Smooth muscle cell (in vitro differentiated cells): ENCODE data around the gene VRK1. TPM values are rescaled to one million over a fixed set of nuclear protein-coding genes. Genes with fewer than 3 reads are reported as not detected.

Experiments used
- DNase-seq: peaks from one replicate; lab custom pipeline; 2025; ENCODE audit not compliant: unreplicated experiment; lab: John Stamatoyannopoulos, UW
- H2AFZ ChIP-seq: fragments of 200-600 bp; sonication (generic); 2 replicates; pipeline ENCODE4 v1.6.0; 2016; ENCODE audit warnings: antibody characterized with exemption, low read depth, mild to moderate bottlenecking
- H3F3A ChIP-seq: fragments of 200-600 bp; sonication (generic); 2 replicates; pipeline ENCODE4 v1.6.0; 2017; ENCODE audit warnings: antibody characterized with exemption, low read depth
- H3K27ac ChIP-seq: fragments of 200-600 bp; sonication (generic); 2 replicates; pipeline ENCODE4 v1.5.1; 2016; ENCODE audit warnings: low read depth, mild to moderate bottlenecking
- H3K27me3 ChIP-seq: fragments of 200-600 bp; sonication (generic); 2 replicates; pipeline ENCODE4 v1.6.1; 2016; ENCODE audit warnings: low read depth, mild to moderate bottlenecking
- H3K36me3 ChIP-seq: fragments of 200-600 bp; sonication (generic); 2 replicates; pipeline ENCODE4 v1.5.1; 2016; ENCODE audit warnings: low read depth
- H3K4me1 ChIP-seq: fragments of 200-600 bp; sonication (generic); 2 replicates; pipeline ENCODE4 v1.5.1; 2016; ENCODE audit warnings: low read depth
- H3K4me2 ChIP-seq: fragments of 200-600 bp; sonication (generic); 2 replicates; pipeline ENCODE4 v1.6.0; 2016; ENCODE audit warnings: mild to moderate bottlenecking
- H3K4me3 ChIP-seq: fragments of 200-600 bp; sonication (generic); 2 replicates; pipeline ENCODE4 v1.5.1; 2016; ENCODE audit warnings: mild to moderate bottlenecking
- H3K79me2 ChIP-seq: fragments of 200-600 bp; sonication (generic); 2 replicates; pipeline ENCODE4 v1.6.0; 2016; ENCODE audit warnings: low read depth, mild to moderate bottlenecking
- H3K9ac ChIP-seq: fragments of 200-600 bp; sonication (generic); 2 replicates; pipeline ENCODE4 v1.6.0; 2016; ENCODE audit warnings: low read depth
- H3K9me3 ChIP-seq: fragments of 200-600 bp; sonication (generic); replicated peaks from 2 replicates; pipeline ENCODE4 v1.5.1; 2016; ENCODE audit warnings: low read depth
- H4K20me1 ChIP-seq: fragments of 200-600 bp; sonication (generic); 2 replicates; pipeline ENCODE4 v1.6.0; 2016; ENCODE audit warnings: low read depth
- WGBS: methylation state at CpG from one replicate; pipeline ENCODE4 v1.1.7; 2016; ENCODE audit warnings: low lambda C conversion rate; 5-methylcytosine and 5-hydroxymethylcytosine counted together
- polyA plus RNA-seq: library from polyadenylated mRNA; unstranded; fragments of >200 nt; fragmentation: Nextera tagmentation; extraction: Ambion mirVana; gene quantifications from 2 replicates; pipeline ENCODE4 v1.2.1, GENCODE V29; 2016
- total RNA-seq: library from RNA; depleted of rRNA; stranded (reverse); fragments of >200 nt; gene quantifications from 2 replicates; pipeline ENCODE4 v1.2.3, GENCODE V29; 2014
- TF ChIP-seq, protein P1 (sequence below): fragments of 200-600 bp; sonication (generic); IDR thresholded peaks from 2 replicates; pipeline ENCODE4 v1.5.1; 2017; ENCODE audit warnings: borderline replicate concordance, mild to moderate bottlenecking, antibody characterized with exemption; ENCODE audit not compliant: insufficient read depth, poor library complexity, severe bottlenecking

VRK1 gene
- total and polyA plus RNA-seq, 2 experiments from 2014 or later, result 13.7 to 13.9 TPM

DNA sequence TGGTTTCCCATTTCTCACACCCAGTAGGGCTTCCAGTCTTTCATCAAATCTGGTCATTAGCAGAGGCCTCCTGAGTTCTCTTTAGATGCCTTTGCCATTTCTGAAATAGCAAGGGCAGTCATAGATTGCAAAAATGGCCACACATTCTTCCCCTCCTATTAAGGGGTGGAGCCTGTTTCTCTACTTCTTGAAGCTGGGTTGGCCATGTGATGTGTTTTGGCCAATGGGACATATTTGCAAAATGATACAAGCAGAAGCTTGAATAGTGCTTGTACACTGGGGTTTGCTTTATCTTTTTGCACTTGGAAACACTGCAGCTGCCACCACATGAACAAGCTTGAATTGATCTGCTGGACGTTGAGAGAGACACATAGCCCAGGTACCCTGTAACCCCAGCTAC is 109.3 kb downstream of the VRK1 start:
- Histone ChIP-seq H3K27me3 (no peaks in the 10 kb centered on the region), H3K9ac (no peak overlapping the region), H3F3A (no peaks in the 10 kb centered on the region), H3K9me3 (no peaks in the 10 kb centered on the region), H3K27ac (no peak overlapping the region), H2AFZ (no peak overlapping the region), H3K4me3 (no peak overlapping the region), H3K36me3 (no peaks in the 10 kb centered on the region), H3K4me1 (peaks cover 5% of the 10 kb centered on the region), H3K79me2 (no peaks in the 10 kb centered on the region), H3K4me2 (no peak overlapping the region), H4K20me1 (no peaks in the 10 kb centered on the region)
- TF ChIP-seq, protein P1, sequence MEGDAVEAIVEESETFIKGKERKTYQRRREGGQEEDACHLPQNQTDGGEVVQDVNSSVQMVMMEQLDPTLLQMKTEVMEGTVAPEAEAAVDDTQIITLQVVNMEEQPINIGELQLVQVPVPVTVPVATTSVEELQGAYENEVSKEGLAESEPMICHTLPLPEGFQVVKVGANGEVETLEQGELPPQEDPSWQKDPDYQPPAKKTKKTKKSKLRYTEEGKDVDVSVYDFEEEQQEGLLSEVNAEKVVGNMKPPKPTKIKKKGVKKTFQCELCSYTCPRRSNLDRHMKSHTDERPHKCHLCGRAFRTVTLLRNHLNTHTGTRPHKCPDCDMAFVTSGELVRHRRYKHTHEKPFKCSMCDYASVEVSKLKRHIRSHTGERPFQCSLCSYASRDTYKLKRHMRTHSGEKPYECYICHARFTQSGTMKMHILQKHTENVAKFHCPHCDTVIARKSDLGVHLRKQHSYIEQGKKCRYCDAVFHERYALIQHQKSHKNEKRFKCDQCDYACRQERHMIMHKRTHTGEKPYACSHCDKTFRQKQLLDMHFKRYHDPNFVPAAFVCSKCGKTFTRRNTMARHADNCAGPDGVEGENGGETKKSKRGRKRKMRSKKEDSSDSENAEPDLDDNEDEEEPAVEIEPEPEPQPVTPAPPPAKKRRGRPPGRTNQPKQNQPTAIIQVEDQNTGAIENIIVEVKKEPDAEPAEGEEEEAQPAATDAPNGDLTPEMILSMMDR, result no peak
- 88% methylated on average over 1 of the region's 1 CpG for WGBS
- no peak for DNase-seq

- DNase-seq, result no peak
- Histone ChIP-seq H3K9me3 (no peaks in the 10 kb centered on the region), H3K79me2 (no peaks in the 10 kb centered on the region), H4K20me1 (no peaks in the 10 kb centered on the region), H3F3A (no peaks in the 10 kb centered on the region), H3K27me3 (no peaks in the 10 kb centered on the region), H3K36me3 (no peaks in the 10 kb centered on the region), H3K9ac (no peak overlapping the region), H3K4me1 (no peaks in the 10 kb centered on the region), H3K4me3 (no peak overlapping the region), H2AFZ (no peak overlapping the region), H3K27ac (no peak overlapping the region), H3K4me2 (no peak overlapping the region)
- TF ChIP-seq, protein P1, result no peak
- WGBS, result 91% methylated on average over 1 of the region's 1 CpG
Measured at GRCh38 chr14:96909841-96910364, 112.7 kb downstream of the VRK1 start.

DNA sequence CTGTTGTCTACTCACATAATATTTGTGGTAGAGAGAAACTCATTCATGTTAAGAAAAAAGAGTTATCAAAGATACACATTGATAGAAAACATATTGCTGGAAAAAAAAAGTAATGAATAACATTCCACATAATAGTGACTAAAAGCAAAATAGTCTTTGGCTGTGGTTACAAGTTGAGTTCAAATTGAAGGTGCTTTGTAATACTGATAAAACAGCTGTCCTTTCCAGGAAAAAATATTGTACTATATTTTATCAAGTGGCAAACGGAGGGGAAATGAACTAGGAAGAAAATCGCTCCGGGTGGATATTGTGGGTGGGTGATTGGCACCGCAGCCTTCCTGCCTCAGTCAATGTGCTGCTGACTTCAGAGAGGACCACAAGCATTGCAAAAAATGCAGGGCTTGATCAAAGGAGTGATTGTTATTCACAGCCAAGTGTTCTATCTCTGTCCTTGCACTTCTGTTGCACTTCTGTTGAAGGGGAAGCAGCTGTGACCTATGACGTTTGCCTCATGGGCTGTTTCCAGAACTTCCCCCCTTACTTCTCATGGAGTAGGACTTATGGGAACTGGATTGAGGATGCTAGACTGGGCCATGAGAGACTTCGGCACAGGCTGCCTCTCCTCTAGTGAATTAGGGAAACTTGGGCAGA is 114.4 kb downstream of the VRK1 start:
- Histone ChIP-seq H3K79me2 (no peaks in the 10 kb centered on the region), H3K9me3 (no peaks in the 10 kb centered on the region), H3K9ac (no peak overlapping the region), H3K4me3 (no peak overlapping the region), H2AFZ (no peak overlapping the region), H3K4me1 (no peaks in the 10 kb centered on the region), H3K36me3 (no peaks in the 10 kb centered on the region), H3F3A (no peaks in the 10 kb centered on the region), H3K4me2 (no peak overlapping the region), H3K27me3 (no peaks in the 10 kb centered on the region), H3K27ac (no peak overlapping the region), H4K20me1 (no peaks in the 10 kb centered on the region)
- TF ChIP-seq, protein P1, result no peak
- WGBS, result 96% methylated on average over 6 of the region's 6 CpGs
- DNase-seq, result no peak
